ENCODE results near the gene IL36RN. TPM values are rescaled to one million over a fixed set of nuclear protein-coding genes. Genes with fewer than 3 reads are reported as not detected.

IL36RN gene
- total and polyA plus RNA-seq, 2 of the 13 experiments (the other 11 are each of a cell fraction or from before 2014, with no cell fraction given): not detected

- TF ChIP-seq ZNF678 (CRISPR knock-in tag; IDR thresholded peaks at IDR 0.05) (no peak), ZNF12 (CRISPR knock-in tag; IDR thresholded peaks at IDR 0.05) (no peak), NCOA5 (CRISPR knock-in tag; IDR thresholded peaks at IDR 0.05) (no peak), PAWR (CRISPR knock-in tag; IDR thresholded peaks at IDR 0.05; ENCODE audit: borderline replicate concordance) (no peak), GFI1 (CRISPR knock-in tag; IDR thresholded peaks at IDR 0.05; ENCODE audit: borderline replicate concordance) (no peak), SYNCRIP (IDR thresholded peaks at IDR 0.05; ENCODE audit: insufficient read depth, low read depth, low read length) (no peak), ZNF432 (CRISPR knock-in tag; IDR thresholded peaks at IDR 0.05; ENCODE audit: borderline replicate concordance) (no peak), TOE1 (CRISPR knock-in tag; IDR thresholded peaks at IDR 0.05) (no peak), ZNF275 (CRISPR knock-in tag; IDR thresholded peaks at IDR 0.05; ENCODE audit: borderline replicate concordance) (no peak), TMF1 (CRISPR knock-in tag; IDR thresholded peaks at IDR 0.05; ENCODE audit: low read depth) (no peak)
- FAIRE-seq (no peak), ATAC-seq (no peak), DNase-seq (ENCODE audit: low spot score) (no peak)
- Histone ChIP-seq H2AFZ (ENCODE audit: low read length) (no peak overlapping the region), H3K9ac (ENCODE audit: insufficient read depth, low read depth, low read length) (no peak overlapping the region), H3K9me3 (ENCODE audit: low read length) (no peaks in the 10 kb centered on the region), H3K27me3 (ENCODE audit: control insufficient read depth in 1 of 2, insufficient read depth in 2 of 2, low read length in 2 of 2) (peaks cover 2 to 32% of the 10 kb centered on the region in 2 experiments; a peak in 4 of 5 replicates), H3K4me2 (ENCODE audit: low read depth, low read length) (no peak overlapping the region), H3K79me2 (ENCODE audit: insufficient read depth, low read length) (no peaks in the 10 kb centered on the region), H3K36me3 (replicated peaks in 1 of 2; ENCODE audit: control insufficient read depth in 1 of 2, insufficient read depth in 2 of 2, low read length in 2 of 2) (no peaks in the 10 kb centered on the region), H3K27ac (ENCODE audit: extremely low read length, insufficient read depth, low read length) (no peak overlapping the region), H3K4me3 (replicated peaks in 1 of 3; ENCODE audit: insufficient read depth in 1 of 3, low read depth in 2 of 3, low read length in 3 of 3) (no peak overlapping the region), H4K20me1 (ENCODE audit: insufficient read depth, low read length) (no peaks in the 10 kb centered on the region), H3K4me1 (ENCODE audit: insufficient read depth, low read length) (no peaks in the 10 kb centered on the region)
- ChIA-PET CTCF (ENCODE audit: low intra/inter-chr PET ratio, low total read pairs) (no interaction called here), POLR2A (no interaction called here)
- 0% methylated on average over 2 of the region's 2 CpGs for WGBS (ENCODE audit: low lambda C conversion rate)
- no TSS peak for BruUV-seq (replicated peaks)
- in situ Hi-C loops (cut with HindIII; ENCODE audit: extremely low pct_ligation_motif_present, low pct_unique_long_range_greater_than_20kb) (no loop called here), intact Hi-C loops (cut with micrococcal nuclease; ENCODE audit: unreplicated experiment) (no loop called here)
Measured at GRCh38 chr2:113061241-113061640, 2.2 kb downstream of the IL36RN start.

All from HepG2 (cell line).